H9 (cell line): Measurements from ENCODE around the gene PLEKHJ1. TPM values are rescaled to one million over a fixed set of nuclear protein-coding genes. Genes with fewer than 3 reads are reported as not detected.

Experiments used
- DNase-seq: peaks from one replicate; pipeline ENCODE4 v3.0.0-alpha.2; 2017
- H2AFZ ChIP-seq: one replicate; pipeline ENCODE4 v1.6.1; 2013; ENCODE audit warnings: mild to moderate bottlenecking, low read length, control low read depth, moderate library complexity
- H2AK5ac ChIP-seq: 2 replicates; pipeline ENCODE4 v1.6.1; 2013; ENCODE audit warnings: low read length, control low read depth, mixed read lengths; ENCODE audit not compliant: insufficient read length
- H2BK120ac ChIP-seq: one replicate; pipeline ENCODE4 v1.6.1; 2013; ENCODE audit warnings: low read depth, mild to moderate bottlenecking, low read length, control low read depth, inconsistent platforms; ENCODE audit not compliant: poor library complexity, severe bottlenecking
- H2BK12ac ChIP-seq: 2 replicates; pipeline ENCODE4 v1.6.1; 2013; ENCODE audit warnings: low read length, control low read depth, mixed read lengths, low read depth; ENCODE audit not compliant: insufficient read length
- H2BK15ac ChIP-seq: 2 replicates; pipeline ENCODE4 v1.6.1; 2013; ENCODE audit warnings: low read depth, low read length, control low read depth
- H2BK20ac ChIP-seq: one replicate; pipeline ENCODE4 v1.6.1; 2013; ENCODE audit warnings: low read depth, mild to moderate bottlenecking, low read length, control low read depth, inconsistent platforms; ENCODE audit not compliant: poor library complexity, severe bottlenecking
- H2BK5ac ChIP-seq: 2 replicates; pipeline ENCODE4 v1.6.1; 2013; ENCODE audit warnings: low read length, control low read depth, mixed read lengths; ENCODE audit not compliant: insufficient read length
- H3K14ac ChIP-seq: 2 replicates; pipeline ENCODE4 v1.6.1; 2013; ENCODE audit warnings: low read length, control low read depth; ENCODE audit not compliant: insufficient read depth
- H3K18ac ChIP-seq: 2 replicates; pipeline ENCODE4 v1.6.1; 2013; ENCODE audit warnings: low read depth, mild to moderate bottlenecking, mixed read lengths, low read length, control low read depth; ENCODE audit not compliant: insufficient read length
- H3K23ac ChIP-seq: 2 replicates; pipeline ENCODE4 v1.6.1; 2013; ENCODE audit warnings: low read length, control low read depth, mixed read lengths, low read depth; ENCODE audit not compliant: insufficient read length
- H3K23me2 ChIP-seq: 2 replicates; pipeline ENCODE4 v1.6.1; 2013; ENCODE audit warnings: low read depth, mild to moderate bottlenecking, mixed read lengths, low read length, control low read depth; ENCODE audit not compliant: insufficient read length, poor library complexity, severe bottlenecking
- H3K27ac ChIP-seq: 2 replicates; pipeline ENCODE4 v1.5.1; 2013; ENCODE audit warnings: low read length, control low read depth, mixed read lengths, low read depth; ENCODE audit not compliant: insufficient read length
- H3K27me3 ChIP-seq: 2 replicates; pipeline ENCODE4 v1.6.1; 2013; ENCODE audit warnings: low read length, control low read depth, inconsistent platforms; ENCODE audit not compliant: insufficient read depth
- H3K4ac ChIP-seq: 2 replicates; pipeline ENCODE4 v1.6.1; 2013; ENCODE audit warnings: low read depth, mild to moderate bottlenecking, control low read depth, inconsistent platforms, low read length, moderate library complexity
- H3K4me1 ChIP-seq: 2 replicates; pipeline ENCODE4 v1.6.1; 2013; ENCODE audit warnings: low read length, control low read depth, inconsistent platforms; ENCODE audit not compliant: insufficient read depth
- H3K4me2 ChIP-seq: 2 replicates; pipeline ENCODE4 v1.6.1; 2013; ENCODE audit warnings: low read length, control low read depth, mixed read lengths; ENCODE audit not compliant: insufficient read length, insufficient read depth
- H3K56ac ChIP-seq: 2 replicates; pipeline ENCODE4 v1.6.1; 2013; ENCODE audit warnings: low read depth, mild to moderate bottlenecking, mixed read lengths, low read length, control low read depth; ENCODE audit not compliant: insufficient read length
- H3K79me1 ChIP-seq: 2 replicates; pipeline ENCODE4 v1.6.1; 2013; ENCODE audit warnings: low read depth, mild to moderate bottlenecking, moderate library complexity, low read length, control low read depth, inconsistent platforms; ENCODE audit not compliant: insufficient read depth, poor library complexity, severe bottlenecking
- H3K79me2 ChIP-seq: 2 replicates; pipeline ENCODE4 v1.6.1; 2013; ENCODE audit warnings: low read length, control low read depth, inconsistent platforms; ENCODE audit not compliant: insufficient read depth
- H3K9ac ChIP-seq: 2 replicates; pipeline ENCODE4 v1.6.1; 2013; ENCODE audit warnings: low read length, control low read depth, mixed read lengths; ENCODE audit not compliant: insufficient read length; ENCODE audit errors: extremely low read depth
- H3K9me3 ChIP-seq: one replicate; pipeline ENCODE4 v1.6.1; 2013; ENCODE audit warnings: low read depth, low read length, inconsistent platforms; ENCODE audit not compliant: control insufficient read depth
- H3T11ph ChIP-seq: one replicate; pipeline ENCODE4 v1.6.1; 2013; ENCODE audit warnings: mild to moderate bottlenecking, low read length, control low read depth, inconsistent platforms
- H4K20me1 ChIP-seq: one replicate; pipeline ENCODE4 v1.6.1; 2013; ENCODE audit not compliant: control insufficient read depth, insufficient read length, insufficient read depth
- H4K5ac ChIP-seq: 2 replicates; pipeline ENCODE4 v1.6.1; 2013; ENCODE audit warnings: low read depth, mild to moderate bottlenecking, mixed read lengths, low read length, control low read depth; ENCODE audit not compliant: insufficient read length
- H4K8ac ChIP-seq: replicated peaks from 2 replicates; pipeline ENCODE4 v1.6.1; 2013; ENCODE audit warnings: low read length, control low read depth, mixed read lengths, low read depth; ENCODE audit not compliant: insufficient read length
- H4K91ac ChIP-seq: 2 replicates; pipeline ENCODE4 v1.6.1; 2013; ENCODE audit warnings: low read depth, mild to moderate bottlenecking, moderate library complexity, mixed read lengths, low read length, control low read depth; ENCODE audit not compliant: insufficient read length
- H3K27ac Mint-ChIP-seq, 3 experiments: 2 replicates in 2 of 3; 3 replicates in 1 of 3; pipeline ENCODE4 v1.8.0; 2020 to 2021; ENCODE audit warnings: mixed read lengths in 3 of 3, mild to moderate bottlenecking in 1 of 3, moderate library complexity in 1 of 3
- H3K27me3 Mint-ChIP-seq: 2 replicates; pipeline ENCODE4 v1.8.0; 2021; ENCODE audit warnings: low read depth, mild to moderate bottlenecking, moderate library complexity, mixed read lengths
- H3K36me3 Mint-ChIP-seq, 3 experiments: 2 replicates in 2 of 3; 3 replicates in 1 of 3; pipeline ENCODE4 v1.8.0; 2020 to 2021; ENCODE audit warnings: low read depth in 3 of 3, mixed read lengths in 3 of 3; ENCODE audit not compliant: insufficient read depth in 1 of 3
- H3K4me1 Mint-ChIP-seq, 2 experiments: 2 replicates each; pipeline ENCODE4 v1.8.0; 2020; ENCODE audit warnings: mixed read lengths in 2 of 2
- H3K4me3 Mint-ChIP-seq, 2 experiments: 2 replicates in 1 of 2; 3 replicates in 1 of 2; pipeline ENCODE4 v1.8.0; 2020 to 2021; ENCODE audit warnings: mild to moderate bottlenecking in 2 of 2, mixed read lengths in 2 of 2, moderate library complexity in 1 of 2
- H3K9me3 Mint-ChIP-seq, 2 experiments: 2 replicates in 1 of 2; 3 replicates in 1 of 2; pipeline ENCODE4 v1.8.0; 2020; ENCODE audit warnings: mild to moderate bottlenecking in 2 of 2, mixed read lengths in 2 of 2, moderate library complexity in 1 of 2
- CTCF ChIP-seq: fragments of 200-600 bp; sonication (generic); conservative IDR thresholded peaks from 3 replicates; pipeline ENCODE4 v1.8.0; 2021; ENCODE audit warnings: antibody characterized with exemption, mild to moderate bottlenecking
- WGBS: extraction: QIAGEN DNeasy Blood & Tissue Kit; methylation state at CpG from one replicate; pipeline ENCODE4 v1.1.7; 2013; ENCODE audit warnings: missing lambda C conversion rate, low lambda C conversion rate, mixed read lengths; ENCODE audit not compliant: insufficient read length; ENCODE audit errors: extremely low coverage; 5-methylcytosine and 5-hydroxymethylcytosine counted together
- total RNA-seq: library from RNA; stranded (reverse); gene quantifications from 2 replicates; pipeline ENCODE4 v1.2.1, GENCODE V29; 2021

Gene PLEKHJ1
- total RNA-seq, 1 experiment from 2014 or later: 139 TPM

DNA sequence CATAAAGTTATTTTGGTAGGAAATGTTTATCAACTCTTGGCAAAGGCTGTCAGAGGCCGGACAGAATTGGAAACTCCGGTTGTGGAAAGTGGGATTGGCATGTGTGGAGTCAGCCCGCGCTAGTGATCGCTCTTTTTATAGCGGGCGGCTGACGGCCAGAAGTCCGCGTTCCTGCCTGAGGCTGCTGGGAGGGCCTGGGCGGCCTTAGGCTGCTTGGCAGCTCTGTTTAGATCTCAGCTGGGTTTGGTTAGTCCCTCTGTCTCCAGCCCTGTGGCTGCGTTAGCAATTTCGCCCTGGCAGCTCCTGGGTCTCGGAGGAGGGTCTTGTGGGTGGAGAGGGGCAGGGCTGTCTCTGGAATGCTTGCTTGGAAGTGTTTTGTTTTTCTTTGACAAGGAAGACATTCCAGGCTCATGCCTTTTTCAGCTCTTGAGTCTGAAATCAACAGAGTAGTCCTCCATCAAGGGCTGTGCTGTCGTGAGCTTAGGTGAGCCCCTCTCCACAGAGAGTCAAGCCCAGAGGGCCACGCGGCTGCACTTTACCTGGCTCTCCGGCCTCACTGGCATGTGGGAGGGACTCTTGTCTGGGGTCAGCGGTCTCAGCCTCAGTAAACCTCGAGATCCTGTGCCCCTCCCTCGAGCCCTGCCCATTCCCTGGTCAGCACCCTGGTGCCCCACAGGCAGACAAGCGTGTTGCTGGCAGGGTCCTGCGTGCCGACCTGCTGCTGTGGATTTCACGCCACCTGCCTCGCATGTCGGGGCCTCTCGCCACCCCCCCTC lies 49.9 kb downstream of the PLEKHJ1 start:
- peaks cover 20 to 47% (median 47%) of the 10 kb centered on the region in 3 experiments; a peak in 6 of 7 replicates for H3K36me3 Mint-ChIP-seq
- Histone ChIP-seq H4K91ac (no peak overlapping the region), H3K9ac (no peak overlapping the region), H4K20me1 (no peaks in the 10 kb centered on the region), H2BK120ac (no peak overlapping the region), H4K8ac (no peak overlapping the region), H3K56ac (no peak overlapping the region), H2BK20ac (no peak overlapping the region), H2AFZ (no peak overlapping the region), H3K4ac (no peak overlapping the region), H2AK5ac (no peak overlapping the region), H3T11ph (no peak overlapping the region), H3K23ac (no peak overlapping the region), H4K5ac (no peak overlapping the region), H3K27me3 (no peaks in the 10 kb centered on the region), H2BK15ac (no peak overlapping the region), H3K79me2 (no peaks in the 10 kb centered on the region; the same call in 1 of the 2 replicates), H3K14ac (no peak overlapping the region), H2BK5ac (no peak overlapping the region), H3K9me3 (no peaks in the 10 kb centered on the region), H2BK12ac (no peak overlapping the region), H3K4me1 (no peaks in the 10 kb centered on the region), H3K27ac (no peak overlapping the region), H3K18ac (no peak overlapping the region), H3K23me2 (no peaks in the 10 kb centered on the region), H3K79me1 (peaks cover 3% of the 10 kb centered on the region), H3K4me2 (no peak overlapping the region)
- H3K4me3 Mint-ChIP-seq: no peak overlapping the region
- H3K27me3 Mint-ChIP-seq: no peaks in the 10 kb centered on the region
- H3K9me3 Mint-ChIP-seq: no peaks in the 10 kb centered on the region
- no CpG with 5 or more reads among the region's 28 CpGs for WGBS
- no peak for DNase-seq
- TF ChIP-seq CTCF: no peak
- 0 out of 4 replicates have a peak, but pooled peaks cover 0 to 5% of the 10 kb centered on the region in 2 experiments for H3K4me1 Mint-ChIP-seq
- peak overlapping the region; percentile 64 to 74 (median 69); a peak in 5 of 7 replicates for H3K27ac Mint-ChIP-seq
